HS-27A (cell line): ENCODE measurements around the gene USO1.
A peak's percentile ranks its signal among the peaks of the same experiment; 100 is the strongest.
"Not testable (repeated sequence)": the region's sequence is repeated elsewhere in the genome, so short reads cannot be mapped to it uniquely, and the experiment has no call there.

Experiments
- DNase-seq: peaks from one replicate; pipeline ENCODE4 v3.0.0-alpha.2; 2012; ENCODE audit warnings: low read depth, missing footprints

USO1 gene, protein sequence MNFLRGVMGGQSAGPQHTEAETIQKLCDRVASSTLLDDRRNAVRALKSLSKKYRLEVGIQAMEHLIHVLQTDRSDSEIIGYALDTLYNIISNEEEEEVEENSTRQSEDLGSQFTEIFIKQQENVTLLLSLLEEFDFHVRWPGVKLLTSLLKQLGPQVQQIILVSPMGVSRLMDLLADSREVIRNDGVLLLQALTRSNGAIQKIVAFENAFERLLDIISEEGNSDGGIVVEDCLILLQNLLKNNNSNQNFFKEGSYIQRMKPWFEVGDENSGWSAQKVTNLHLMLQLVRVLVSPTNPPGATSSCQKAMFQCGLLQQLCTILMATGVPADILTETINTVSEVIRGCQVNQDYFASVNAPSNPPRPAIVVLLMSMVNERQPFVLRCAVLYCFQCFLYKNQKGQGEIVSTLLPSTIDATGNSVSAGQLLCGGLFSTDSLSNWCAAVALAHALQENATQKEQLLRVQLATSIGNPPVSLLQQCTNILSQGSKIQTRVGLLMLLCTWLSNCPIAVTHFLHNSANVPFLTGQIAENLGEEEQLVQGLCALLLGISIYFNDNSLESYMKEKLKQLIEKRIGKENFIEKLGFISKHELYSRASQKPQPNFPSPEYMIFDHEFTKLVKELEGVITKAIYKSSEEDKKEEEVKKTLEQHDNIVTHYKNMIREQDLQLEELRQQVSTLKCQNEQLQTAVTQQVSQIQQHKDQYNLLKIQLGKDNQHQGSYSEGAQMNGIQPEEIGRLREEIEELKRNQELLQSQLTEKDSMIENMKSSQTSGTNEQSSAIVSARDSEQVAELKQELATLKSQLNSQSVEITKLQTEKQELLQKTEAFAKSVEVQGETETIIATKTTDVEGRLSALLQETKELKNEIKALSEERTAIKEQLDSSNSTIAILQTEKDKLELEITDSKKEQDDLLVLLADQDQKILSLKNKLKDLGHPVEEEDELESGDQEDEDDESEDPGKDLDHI

DNA sequence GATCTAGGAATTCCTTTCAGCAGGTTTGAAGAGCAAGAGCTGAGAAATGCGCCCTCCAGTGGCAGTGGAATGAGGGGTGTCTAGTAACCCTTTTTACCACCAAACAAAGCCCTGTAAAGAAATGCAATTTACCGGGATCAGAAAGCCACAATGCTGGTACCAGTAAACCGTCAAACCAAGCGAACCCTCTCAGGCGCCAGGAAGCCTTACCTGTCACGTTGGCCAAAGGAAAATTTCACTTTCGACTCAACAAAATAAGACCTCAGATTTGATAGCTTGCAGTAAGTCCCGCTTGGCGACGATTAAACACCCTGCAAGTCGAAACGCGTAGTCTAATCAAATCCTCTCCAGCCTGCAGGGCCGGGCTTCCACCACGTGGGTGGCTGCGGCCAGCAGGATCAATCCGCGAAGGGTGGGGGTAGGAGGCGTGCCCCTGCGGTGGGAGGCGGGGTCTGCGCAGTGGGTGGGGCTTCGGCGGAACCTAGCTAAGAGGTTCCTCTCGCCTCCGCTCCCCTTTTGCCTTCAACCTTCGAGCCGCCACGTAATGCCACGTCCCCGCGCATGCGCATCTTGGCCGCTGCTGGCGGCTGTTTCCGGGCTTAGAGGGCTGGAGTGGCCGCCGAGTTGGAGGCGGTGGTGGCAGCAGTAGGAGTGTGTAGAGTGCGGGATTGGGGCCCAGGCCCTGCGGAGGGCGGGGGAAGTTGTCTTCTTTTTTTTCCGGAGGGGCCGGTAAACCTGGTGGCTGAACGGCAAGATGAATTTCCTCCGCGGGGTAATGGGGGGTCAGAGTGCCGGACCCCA is at the start of gene USO1:
TSS of gene USO1 (plus strand) at position 512 of the 801 bp plus-strand sequence. CDS start at position 755, 243 bp downstream.
- peak; percentile 94 for DNase-seq

DNA sequence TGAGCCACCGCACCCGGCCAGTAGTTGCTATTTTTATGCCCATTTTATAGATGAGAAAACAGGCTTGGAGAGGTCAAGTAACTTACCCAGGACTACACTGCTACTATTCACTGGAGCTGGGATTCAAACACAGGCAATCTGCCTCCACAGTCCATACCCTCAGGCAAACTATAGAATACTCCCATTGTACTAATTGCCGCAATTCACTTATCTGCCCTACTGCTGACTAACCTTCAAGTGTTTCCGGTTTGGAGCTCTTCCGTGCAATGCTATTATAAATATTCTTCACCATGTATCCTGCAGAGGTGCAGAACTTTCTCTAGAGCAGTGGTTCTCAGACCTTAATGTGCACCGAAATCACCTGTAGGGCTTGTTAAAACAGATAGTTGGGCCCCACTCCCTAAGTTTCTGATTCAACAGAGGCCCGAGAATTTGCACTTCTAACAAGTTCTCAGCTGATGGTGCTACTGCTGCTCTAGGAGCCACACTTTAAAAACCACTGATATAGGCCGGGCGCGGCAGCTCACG is 49.3 kb upstream of the USO1 start:
- DNase-seq = no peak

DNA sequence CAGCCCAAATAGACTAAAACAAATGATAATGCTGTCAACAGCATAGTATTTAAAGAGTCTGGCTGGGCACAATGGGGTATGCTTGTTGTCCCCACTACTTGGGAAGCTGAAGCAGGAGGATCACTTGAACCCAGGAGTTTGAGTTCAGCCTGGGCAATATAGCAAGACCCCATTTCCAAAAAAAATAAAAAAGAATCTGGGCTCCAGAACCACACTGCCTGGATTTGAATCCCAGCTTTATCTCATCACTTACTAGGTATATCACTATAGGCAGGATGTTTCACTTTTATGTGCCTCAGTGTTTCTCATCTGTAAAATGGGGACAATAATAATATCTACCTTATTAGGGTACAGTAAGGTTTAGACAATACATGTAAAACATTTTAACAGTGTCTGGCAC is 45.9 kb upstream of the USO1 start:
- no peak for DNase-seq

DNA sequence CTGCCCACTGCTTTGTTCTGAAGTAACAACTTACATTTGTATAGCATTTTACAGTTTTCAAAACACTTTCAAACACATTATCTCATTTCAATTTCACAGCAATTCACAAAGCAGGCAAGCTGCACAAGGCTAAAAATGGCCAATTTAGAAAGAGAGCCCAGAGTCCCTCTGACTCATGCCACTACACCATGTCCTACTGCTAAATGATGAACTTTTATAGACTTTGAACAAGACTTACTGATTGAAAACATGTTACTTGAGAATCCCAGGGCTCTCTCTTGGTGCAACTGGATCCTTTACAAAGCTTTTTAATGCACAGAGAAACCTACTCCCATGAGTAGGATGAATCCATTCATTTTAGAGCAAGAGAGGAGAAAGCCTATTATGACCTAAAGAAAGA is 45.4 kb upstream of the USO1 start:
- no peak for DNase-seq

DNA sequence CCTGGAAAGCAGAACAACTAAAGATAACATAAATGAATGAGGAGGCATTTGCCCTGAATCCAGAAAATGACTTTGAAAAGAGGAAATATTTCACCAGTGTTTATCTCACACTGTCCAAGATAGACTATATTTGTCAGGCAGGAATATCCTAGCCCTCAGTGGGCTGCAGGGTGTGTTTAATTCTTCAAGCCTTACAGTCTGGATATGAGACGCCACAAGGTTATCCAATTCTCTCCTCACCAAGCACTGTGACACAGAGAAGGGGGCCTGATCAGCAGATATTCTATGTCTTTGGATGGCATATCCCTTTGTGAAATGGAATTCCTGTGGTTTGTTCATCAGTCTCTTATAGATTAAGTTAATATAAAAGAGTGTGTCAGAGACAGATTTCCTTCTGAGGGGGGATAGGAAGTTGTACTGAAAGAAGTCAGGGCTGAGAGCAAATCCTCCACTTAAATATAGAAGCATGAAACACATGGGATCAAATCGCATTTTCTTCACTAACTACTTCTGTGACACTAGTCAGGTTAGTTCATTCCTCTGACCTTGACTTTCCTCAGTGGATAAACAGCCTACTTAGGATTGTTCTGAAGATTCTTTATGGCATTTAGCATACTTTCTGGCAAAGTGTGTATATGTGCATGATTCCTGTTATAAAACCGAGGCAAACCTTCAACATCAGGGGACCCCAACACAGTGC is 44.4 kb upstream of the USO1 start:
- no peak for DNase-seq

DNA sequence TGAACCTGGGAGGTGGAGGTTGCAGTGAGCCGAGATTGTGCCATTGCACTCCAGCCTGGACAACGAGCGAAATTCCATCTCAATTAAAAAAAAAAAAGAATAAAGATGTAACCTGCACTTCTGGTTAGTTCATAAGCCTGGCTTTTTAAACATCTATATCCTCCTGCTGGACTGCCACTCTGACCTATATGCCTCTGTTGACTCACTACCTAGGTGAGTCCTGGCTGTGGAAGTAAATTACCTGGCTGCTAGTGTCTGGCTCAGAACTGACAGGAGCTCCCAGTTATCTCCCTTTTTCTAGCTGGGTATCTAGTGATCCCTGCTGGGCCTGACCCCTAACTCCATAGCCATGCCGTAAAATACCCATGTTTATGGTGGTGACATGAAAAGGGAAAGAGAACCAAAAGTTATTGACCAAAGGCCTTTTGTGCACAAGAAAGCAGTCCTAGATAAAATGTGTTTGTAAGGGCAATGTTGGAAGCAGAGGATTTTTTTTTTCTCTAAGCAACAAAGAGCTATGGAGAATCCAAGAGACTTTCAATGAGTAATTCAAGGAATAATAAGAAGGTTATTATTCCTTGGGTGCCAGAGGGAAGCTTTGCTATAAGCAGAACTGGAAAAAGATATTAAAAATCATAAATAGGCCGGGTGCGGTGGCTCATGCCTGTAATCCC is 40.8 kb upstream of the USO1 start:
- no peak for DNase-seq

DNA sequence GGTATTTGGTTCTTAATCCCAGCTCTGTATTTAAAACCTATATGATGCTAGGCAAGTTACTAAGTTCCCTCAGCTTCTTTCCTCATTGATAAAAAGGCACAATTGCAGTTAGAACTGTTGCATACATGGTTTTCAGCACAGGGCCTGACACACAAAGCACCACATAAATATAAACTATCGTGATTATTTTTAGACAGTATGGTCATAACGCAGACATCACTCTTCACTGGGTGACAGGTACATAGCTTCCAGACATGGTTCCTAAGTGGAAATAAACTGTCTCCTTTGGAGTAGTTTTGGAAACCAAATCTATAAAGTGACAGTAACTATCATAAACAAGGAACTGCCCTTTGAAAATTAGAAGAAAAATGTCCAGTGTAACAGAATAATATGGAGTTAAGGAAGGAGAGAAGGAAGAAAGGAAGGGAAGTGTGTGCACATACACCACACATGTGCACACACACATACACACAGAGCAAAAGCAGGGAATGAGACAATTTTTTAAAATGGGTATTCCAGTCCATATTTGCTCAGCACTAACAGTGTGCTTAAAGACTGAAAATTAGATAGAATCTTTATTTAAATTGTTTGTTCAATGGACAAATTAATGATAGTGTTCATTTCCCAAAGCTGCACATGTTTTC is 38.7 kb upstream of the USO1 start:
- DNase-seq = no peak

DNA sequence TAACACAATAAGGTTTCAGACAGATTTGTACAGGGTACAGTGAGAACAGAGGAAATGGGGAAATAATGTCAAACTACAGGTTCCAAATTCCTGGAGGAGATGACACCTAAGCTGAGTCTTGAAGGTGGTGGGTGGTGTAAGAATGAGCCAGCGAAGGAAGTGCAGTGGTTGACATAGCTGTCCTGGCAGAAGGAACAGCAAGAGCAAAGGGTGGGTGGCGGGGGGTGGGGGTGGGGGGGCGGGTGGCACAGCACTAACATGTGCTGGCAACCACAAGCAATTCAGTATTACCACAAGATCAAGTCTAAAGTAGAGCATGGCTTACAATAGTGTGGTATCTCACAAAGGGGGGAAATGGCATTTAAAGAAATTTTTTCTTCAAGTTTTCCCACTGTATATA is 38.0 kb upstream of the USO1 start:
- DNase-seq = no peak

DNA sequence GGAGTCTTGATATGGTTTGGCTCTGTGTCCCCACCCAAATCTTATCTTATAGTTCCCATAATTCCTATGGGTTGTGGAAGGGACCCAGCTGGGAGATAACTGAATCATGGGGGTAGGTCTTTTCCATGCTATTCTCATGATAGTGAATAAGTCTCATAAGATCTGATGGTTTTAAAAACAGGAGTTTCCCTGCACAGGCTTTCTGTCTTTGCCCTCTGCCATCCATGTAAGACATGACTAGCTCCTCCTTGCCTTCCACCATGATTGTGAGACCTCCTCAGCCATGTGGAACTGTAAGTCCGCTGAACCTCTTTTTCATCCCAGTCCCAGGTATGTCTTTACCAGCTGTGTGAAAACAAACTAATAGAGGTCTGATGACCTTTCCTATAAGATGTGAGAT is 37.3 kb upstream of the USO1 start:
- not testable (repeated sequence) for DNase-seq

DNA sequence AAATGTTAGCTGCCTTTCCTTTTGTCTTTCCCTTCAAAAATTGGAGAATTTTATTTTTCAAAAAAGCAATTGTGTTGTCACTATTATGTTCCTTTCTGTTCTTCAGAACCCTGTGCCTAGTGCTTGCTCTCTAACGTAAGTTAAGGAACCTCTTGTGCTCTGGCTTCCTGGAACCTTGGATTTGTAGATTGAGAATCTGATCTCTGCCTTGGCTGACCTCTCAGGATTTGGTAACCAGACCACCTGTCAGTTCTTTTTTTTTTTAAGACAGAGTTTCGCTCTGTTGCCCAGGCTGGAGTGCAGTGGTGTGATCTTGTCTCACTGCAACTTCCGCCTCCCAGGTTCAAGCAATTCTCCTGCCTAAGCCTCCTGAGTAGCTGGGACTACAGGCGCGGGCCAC is 32.3 kb upstream of the USO1 start:
- not testable (repeated sequence) for DNase-seq

DNA sequence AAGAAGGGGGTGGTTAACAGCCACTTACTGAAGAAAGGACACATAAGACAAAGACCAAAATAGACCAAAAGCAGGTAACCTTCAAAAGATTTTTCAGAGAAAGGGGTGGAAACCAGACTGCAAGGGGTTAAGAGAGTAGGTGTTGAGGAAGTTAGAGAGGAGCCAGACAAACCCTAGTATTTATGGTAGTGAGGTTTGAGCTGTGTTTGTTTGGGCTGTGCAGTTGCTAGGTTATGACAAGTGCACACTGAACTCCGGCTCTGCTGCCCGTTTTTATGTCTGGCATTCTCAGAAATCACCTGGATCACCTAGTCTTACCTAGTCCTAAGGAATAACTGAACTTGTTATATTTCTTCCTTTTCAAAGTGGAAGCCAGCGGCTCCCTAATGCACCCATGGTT is 28.3 kb upstream of the USO1 start:
- DNase-seq = no peak

DNA sequence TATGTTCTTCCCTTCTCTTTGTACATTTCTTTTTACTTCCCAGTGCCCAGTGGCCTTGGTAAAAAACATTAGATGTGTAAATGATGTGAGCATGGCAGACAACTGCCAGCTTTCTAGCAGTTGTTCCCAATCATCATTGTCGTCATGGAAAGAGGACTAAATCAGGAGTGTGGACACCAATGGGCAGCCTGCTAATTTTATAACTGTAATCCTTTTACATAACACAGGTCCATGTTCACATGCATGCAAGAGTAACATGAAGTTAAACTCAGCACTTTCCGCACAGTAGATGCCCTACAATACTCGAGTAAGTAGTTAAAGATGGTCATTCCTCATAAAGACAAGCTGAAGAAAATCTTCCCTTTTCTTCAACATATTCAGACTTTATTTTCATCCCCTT is 27.8 kb upstream of the USO1 start:
- DNase-seq = no peak

DNA sequence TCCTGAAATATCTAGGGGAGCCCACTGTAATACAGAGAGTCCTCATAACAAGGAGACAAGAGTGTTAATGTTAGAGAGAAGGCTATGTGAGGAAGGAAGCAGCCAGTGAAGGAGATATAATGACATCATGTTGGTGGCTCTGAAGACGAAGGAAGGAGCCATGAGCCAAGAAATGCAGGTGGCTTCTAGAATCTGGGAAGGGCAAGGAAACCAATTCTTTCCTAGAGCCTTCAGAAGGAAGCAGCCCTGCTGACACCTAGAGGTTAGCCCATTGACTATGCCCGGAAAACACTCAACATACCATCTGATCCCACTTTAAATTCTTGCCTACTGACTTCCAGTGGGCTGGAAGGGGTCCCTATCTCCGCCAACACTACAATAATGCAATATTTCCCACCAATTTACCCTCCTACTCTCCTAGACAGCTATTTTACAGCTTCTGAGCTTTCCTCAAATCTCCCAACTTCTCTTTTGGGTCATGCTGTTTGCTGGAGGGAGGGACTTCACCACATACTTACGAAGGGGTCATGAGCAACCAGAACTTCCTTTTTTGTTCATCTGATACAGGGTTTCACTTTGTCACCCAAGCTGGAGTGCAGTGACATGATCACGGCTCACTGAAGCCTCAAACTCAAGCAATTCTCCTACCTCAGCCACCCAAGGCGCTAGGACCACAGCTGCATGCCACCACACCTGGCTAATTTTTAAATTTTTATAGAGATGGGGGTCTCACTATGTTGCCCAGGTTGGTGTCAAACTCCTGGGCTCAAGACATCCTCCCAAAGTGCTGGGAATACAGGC is 26.0 kb upstream of the USO1 start:
- no peak for DNase-seq

DNA sequence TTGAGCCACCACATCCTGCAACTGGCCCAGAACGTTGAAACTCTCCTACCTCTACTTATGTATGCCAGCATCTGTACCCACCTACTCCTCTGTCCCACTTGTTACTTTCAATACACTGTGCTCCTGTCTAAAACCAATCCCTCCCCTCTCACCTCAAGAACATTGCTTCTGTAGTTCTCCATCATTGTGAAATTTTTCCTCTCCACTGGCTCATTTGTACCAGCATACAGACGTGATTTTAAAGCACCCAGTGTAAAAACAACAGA is 25.5 kb upstream of the USO1 start:
- DNase-seq = no peak

DNA sequence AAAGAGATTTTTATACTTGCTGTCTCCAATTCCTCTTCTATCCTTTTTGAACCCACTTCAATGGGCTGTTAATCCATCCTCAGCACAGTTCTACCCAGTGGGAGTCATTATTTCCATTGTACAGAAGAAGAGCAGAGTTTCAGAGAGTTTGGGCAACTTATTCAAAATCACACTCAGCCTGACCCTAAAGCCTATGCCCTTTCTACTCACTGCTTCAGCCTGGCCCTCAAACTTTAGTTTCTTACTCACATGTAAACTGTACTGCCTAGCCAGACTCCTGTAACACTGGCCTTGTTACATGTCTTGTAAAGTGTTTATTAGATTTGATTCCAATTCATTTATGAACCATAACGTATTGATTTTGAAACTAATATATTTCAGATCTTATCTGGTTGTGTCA is 25.1 kb upstream of the USO1 start:
- DNase-seq = no peak

DNA sequence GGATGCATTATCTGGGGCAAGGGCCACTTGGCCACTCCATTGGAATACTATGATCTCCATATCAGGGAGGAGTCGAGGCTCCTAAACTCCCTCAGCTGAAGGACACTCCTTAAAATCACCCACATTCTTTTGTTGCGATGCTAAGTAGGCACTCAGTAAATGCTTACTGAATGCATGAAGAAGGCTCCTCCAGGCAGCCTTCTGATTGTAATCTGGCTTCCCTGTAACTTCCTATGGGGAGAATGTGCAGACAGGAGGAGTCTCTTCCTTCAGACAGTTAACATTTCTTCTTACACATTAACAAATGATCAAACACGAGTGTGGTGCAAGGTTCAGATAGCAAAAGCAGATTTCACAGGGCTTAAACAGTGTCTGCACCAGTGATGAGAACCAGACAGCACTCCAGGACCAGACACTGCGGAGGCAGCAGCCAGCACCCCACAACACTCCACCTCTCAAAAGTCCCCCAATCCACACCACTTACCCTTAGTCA is 21.4 kb upstream of the USO1 start:
- no peak for DNase-seq

DNA sequence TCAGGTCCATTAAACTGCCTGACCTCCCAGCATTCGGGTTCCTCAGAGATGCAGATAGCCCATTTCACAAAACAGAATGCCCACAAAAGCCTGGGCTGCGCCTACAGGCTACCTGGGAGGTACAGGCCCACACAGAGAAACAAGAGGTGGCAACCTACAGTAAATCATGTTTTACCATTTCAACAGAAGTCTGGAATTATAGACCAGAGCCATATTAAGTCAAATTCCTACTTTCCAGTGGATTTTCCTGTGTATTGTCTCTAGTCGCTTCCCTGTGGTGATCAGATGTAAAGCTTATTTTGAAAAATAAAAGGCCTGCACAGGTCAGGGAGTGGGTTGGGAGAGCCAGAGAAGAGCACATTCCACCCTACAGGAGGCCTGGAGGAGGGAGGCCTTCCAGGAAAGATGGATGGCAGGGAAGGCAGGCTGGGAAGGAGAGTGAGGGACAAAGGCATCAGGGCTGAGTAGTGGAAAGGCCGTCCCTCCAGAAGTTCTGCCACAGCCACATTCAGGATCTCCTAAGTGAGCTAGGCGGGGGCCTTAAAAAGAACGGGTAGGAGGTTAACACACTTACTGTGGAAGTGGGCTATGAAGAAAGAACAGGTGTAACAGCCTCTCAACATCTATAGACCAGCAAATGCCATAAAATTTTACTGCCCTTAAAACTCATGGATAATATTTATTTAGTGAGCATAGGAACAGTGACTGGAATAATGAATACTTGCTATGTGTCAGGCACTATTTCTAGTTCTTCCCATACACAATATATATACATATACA is 19.0 kb upstream of the USO1 start:
- DNase-seq = no peak

DNA sequence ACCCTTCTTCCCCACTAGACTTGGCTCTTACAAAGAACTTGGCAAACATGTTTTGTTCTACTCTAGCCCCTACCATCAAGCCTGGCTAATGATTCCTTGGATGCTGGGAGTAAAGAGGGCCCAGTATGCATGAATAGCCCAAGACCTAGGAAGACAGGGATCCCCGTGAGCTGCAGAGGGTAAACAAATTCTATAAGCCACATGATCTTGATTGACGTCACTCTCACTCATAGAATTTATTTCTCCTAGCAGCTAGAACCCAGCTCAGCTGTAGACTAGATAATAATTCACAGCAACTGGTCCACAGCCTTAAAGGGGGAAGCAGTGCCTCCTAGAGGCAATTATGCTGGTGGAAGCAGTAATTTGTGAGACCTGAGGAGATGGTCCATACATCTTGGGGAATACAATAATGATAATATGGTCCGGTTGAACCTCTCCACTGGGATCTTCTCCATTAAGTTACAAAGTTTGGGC is 16.1 kb upstream of the USO1 start:
- no peak for DNase-seq

DNA sequence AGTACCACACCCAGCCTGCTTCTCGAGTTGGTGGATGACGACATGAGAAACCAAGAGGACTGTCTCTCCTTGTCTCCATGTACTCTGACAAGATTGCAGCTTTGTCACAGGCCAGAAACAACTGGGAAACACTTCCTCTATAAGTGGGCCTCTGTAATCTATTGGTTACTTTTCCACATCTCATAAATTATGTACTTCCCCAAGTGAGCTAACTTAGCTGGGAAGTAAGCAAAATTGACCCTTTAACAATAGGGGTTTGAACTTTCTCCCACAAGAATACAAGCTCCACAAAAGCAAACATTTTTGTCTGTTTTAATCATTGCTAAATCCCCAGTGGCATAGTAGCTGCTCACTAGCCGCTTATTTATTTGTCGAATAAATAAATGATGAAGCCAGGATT is 14.1 kb upstream of the USO1 start:
- DNase-seq = no peak
